HepG2 (cell line): ENCODE data around the gene SSNA1. TPM values are rescaled to one million over a fixed set of nuclear protein-coding genes. Genes with fewer than 3 reads are reported as not detected.

Experiments used
- CREM ChIP-seq, 2 experiments: sonication (generic) in 1 of 2; formaldehyde crosslinking in 1 of 2; IDR thresholded peaks; 2 replicates each; pipeline versions ENCODE4 v1.4.0 to v1.6.1; 2016 to 2020; ENCODE audit warnings: antibody characterized with exemption in 1 of 2, mild to moderate bottlenecking in 1 of 2, missing genetic modification reagents in 1 of 2
- FOXC1 ChIP-seq: sonication (generic); formaldehyde crosslinking; IDR thresholded peaks from 2 replicates; pipeline ENCODE4 v1.8.0; 2022; ENCODE audit warnings: mild to moderate bottlenecking, missing genetic modification reagents, borderline replicate concordance
- IRX3 ChIP-seq: sonication (generic); formaldehyde crosslinking; IDR thresholded peaks from 2 replicates; pipeline ENCODE4 v1.8.1; 2023; ENCODE audit warnings: mild to moderate bottlenecking, low read depth, missing genetic modification reagents, borderline replicate concordance
- KAT7 ChIP-seq: IDR thresholded peaks from 2 replicates; pipeline ENCODE4 v1.6.1; 2018; ENCODE audit warnings: borderline replicate concordance, missing compliant biosample characterization
- MEIS1 ChIP-seq: sonication (generic); formaldehyde crosslinking; IDR thresholded peaks from 2 replicates; pipeline ENCODE4 v1.9.0; 2021; ENCODE audit warnings: mild to moderate bottlenecking, missing genetic modification reagents, moderate library complexity, borderline replicate concordance
- MTERF4 ChIP-seq: sonication (generic); formaldehyde crosslinking; IDR thresholded peaks from 2 replicates; pipeline ENCODE4 v1.8.0; 2023; ENCODE audit warnings: mild to moderate bottlenecking, missing genetic modification reagents
- MXD4 ChIP-seq: IDR thresholded peaks from 2 replicates; pipeline ENCODE4 v1.6.1; 2016; ENCODE audit warnings: mild to moderate bottlenecking, missing biosample characterization, missing genetic modification reagents
- PHF21A ChIP-seq: sonication (generic); formaldehyde crosslinking; IDR thresholded peaks from 2 replicates; pipeline ENCODE4 v1.5.0; 2020; ENCODE audit warnings: mild to moderate bottlenecking, missing genetic modification reagents
- POLR2AphosphoS5 ChIP-seq: IDR thresholded peaks from 2 replicates; pipeline ENCODE4 v1.6.1; 2012; ENCODE audit warnings: low read depth, low read length
- SIN3A ChIP-seq: IDR thresholded peaks from 2 replicates; pipeline ENCODE4 v1.6.1; 2011; ENCODE audit warnings: low read depth, mild to moderate bottlenecking, control low read depth, low read length, borderline replicate concordance
- SNAI1 ChIP-seq: sonication (generic); formaldehyde crosslinking; IDR thresholded peaks from 2 replicates; pipeline ENCODE4 v1.5.0; 2020; ENCODE audit warnings: mild to moderate bottlenecking, missing genetic modification reagents, borderline replicate concordance
- TBL1XR1 ChIP-seq: fragments of 150-350 bp; IDR thresholded peaks from 2 replicates; pipeline ENCODE4 v1.6.1; 2014; ENCODE audit warnings: borderline replicate concordance, low read length; ENCODE audit not compliant: partially characterized antibody
- YY1 ChIP-seq: IDR thresholded peaks from 2 replicates; pipeline ENCODE4 v1.6.1; 2011; ENCODE audit warnings: low read length, low read depth, moderate library complexity, mild to moderate bottlenecking; ENCODE audit not compliant: insufficient read depth, insufficient replicate concordance
- ZBTB20 ChIP-seq: sonication (generic); formaldehyde crosslinking; IDR thresholded peaks from 2 replicates; pipeline ENCODE4 v1.8.1; 2023; ENCODE audit warnings: missing genetic modification reagents, low read depth, mild to moderate bottlenecking, borderline replicate concordance
- ZNF446 ChIP-seq: sonication (generic); formaldehyde crosslinking; IDR thresholded peaks from 2 replicates; pipeline ENCODE4 v1.5.0; 2020; ENCODE audit warnings: mild to moderate bottlenecking, missing genetic modification reagents
- ZNF549 ChIP-seq: sonication (generic); formaldehyde crosslinking; IDR thresholded peaks from 2 replicates; pipeline ENCODE4 v1.5.0; 2020; ENCODE audit warnings: missing genetic modification reagents
- ZNF800 ChIP-seq: sonication (generic); formaldehyde crosslinking; IDR thresholded peaks from 2 replicates; pipeline ENCODE4 v1.4.0; 2020; ENCODE audit warnings: missing genetic modification reagents
- ZSCAN31 ChIP-seq: sonication (generic); formaldehyde crosslinking; IDR thresholded peaks from 2 replicates; pipeline ENCODE4 v1.5.0; 2020; ENCODE audit warnings: low read depth, mild to moderate bottlenecking, missing genetic modification reagents
- polyA plus RNA-seq, 8 experiments: library from polyadenylated mRNA; depleted of rRNA in 3 of 8; stranded (reverse) in 7 of 8; unstranded in 1 of 8; fragments of >200 nt; fragmentation: Illumina TruSeq in 4 of 8; extraction: Trizol in 4 of 8; gene quantifications; 2 replicates each; pipeline versions ENCODE4 v1.2.1 to v1.2.3, GENCODE V29; 2011 to 2016; ENCODE audit warnings: low read depth in 4 of 8, missing spikeins in 1 of 8, mixed read lengths in 1 of 8; ENCODE audit not compliant: insufficient read depth in 1 of 8
- total RNA-seq, 5 experiments: library from RNA; depleted of rRNA; stranded (reverse); fragments of >200 nt; fragmentation: Illumina TruSeq; extraction: Trizol; gene quantifications; 2 replicates each; pipeline ENCODE4 v1.2.3, GENCODE V29; 2016; ENCODE audit warnings: low read depth in 1 of 5
- TF ChIP-seq, protein P1 (sequence below): IDR thresholded peaks from 2 replicates; pipeline ENCODE4 v1.6.1; 2018; ENCODE audit warnings: missing genetic modification reagents
- TF ChIP-seq, protein P2 (sequence below): sonication (generic); formaldehyde crosslinking; IDR thresholded peaks from 2 replicates; pipeline ENCODE4 v1.4.0; 2020; ENCODE audit warnings: missing genetic modification reagents

Gene SSNA1
- total and polyA plus RNA-seq, 2 of the 13 experiments (the other 11 are each of a cell fraction or from before 2014, with no cell fraction given) = 35.9 to 49.4 TPM

- TF ChIP-seq, protein P1, sequence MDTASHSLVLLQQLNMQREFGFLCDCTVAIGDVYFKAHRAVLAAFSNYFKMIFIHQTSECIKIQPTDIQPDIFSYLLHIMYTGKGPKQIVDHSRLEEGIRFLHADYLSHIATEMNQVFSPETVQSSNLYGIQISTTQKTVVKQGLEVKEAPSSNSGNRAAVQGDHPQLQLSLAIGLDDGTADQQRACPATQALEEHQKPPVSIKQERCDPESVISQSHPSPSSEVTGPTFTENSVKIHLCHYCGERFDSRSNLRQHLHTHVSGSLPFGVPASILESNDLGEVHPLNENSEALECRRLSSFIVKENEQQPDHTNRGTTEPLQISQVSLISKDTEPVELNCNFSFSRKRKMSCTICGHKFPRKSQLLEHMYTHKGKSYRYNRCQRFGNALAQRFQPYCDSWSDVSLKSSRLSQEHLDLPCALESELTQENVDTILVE (CRISPR knock-in tag) = no peak
- peak; percentile 69 for TF ChIP-seq YY1
- TF ChIP-seq ZNF800 (CRISPR knock-in tag) = peak; percentile 72
- no peak for TF ChIP-seq IRX3 (CRISPR knock-in tag)
- TF ChIP-seq PHF21A (CRISPR knock-in tag) = 0 out of 2 replicates have a peak, but pooled peaks have one; percentile 19
- peak; percentile 1; the same call in 1 of the 2 replicates for TF ChIP-seq ZSCAN31 (CRISPR knock-in tag)
- no peak for TF ChIP-seq KAT7
- no peak for TF ChIP-seq MXD4 (CRISPR knock-in tag)
- 0 out of 2 replicates have a peak, but pooled peaks have one; percentile 52 for TF ChIP-seq MTERF4 (CRISPR knock-in tag)
- peak; percentile 24; the same call in 1 of the 2 replicates for TF ChIP-seq ZBTB20
- peak; percentile 20; the same call in 1 of the 2 replicates for TF ChIP-seq CREM (IDR thresholded peaks at IDR 0.05)
- TF ChIP-seq CREM (CRISPR knock-in tag; IDR thresholded peaks at IDR 0.05) = no peak
- TF ChIP-seq ZNF549 (CRISPR knock-in tag) = no peak
- no peak; the same call in 1 of the 2 replicates for TF ChIP-seq SIN3A
- 0 out of 2 replicates have a peak, but pooled peaks have one; percentile 30 for TF ChIP-seq MEIS1 (CRISPR knock-in tag)
- 0 out of 2 replicates have a peak, but pooled peaks have one; percentile 21 for TF ChIP-seq ZNF446 (CRISPR knock-in tag)
- no peak for TF ChIP-seq TBL1XR1
- TF ChIP-seq, protein P2, sequence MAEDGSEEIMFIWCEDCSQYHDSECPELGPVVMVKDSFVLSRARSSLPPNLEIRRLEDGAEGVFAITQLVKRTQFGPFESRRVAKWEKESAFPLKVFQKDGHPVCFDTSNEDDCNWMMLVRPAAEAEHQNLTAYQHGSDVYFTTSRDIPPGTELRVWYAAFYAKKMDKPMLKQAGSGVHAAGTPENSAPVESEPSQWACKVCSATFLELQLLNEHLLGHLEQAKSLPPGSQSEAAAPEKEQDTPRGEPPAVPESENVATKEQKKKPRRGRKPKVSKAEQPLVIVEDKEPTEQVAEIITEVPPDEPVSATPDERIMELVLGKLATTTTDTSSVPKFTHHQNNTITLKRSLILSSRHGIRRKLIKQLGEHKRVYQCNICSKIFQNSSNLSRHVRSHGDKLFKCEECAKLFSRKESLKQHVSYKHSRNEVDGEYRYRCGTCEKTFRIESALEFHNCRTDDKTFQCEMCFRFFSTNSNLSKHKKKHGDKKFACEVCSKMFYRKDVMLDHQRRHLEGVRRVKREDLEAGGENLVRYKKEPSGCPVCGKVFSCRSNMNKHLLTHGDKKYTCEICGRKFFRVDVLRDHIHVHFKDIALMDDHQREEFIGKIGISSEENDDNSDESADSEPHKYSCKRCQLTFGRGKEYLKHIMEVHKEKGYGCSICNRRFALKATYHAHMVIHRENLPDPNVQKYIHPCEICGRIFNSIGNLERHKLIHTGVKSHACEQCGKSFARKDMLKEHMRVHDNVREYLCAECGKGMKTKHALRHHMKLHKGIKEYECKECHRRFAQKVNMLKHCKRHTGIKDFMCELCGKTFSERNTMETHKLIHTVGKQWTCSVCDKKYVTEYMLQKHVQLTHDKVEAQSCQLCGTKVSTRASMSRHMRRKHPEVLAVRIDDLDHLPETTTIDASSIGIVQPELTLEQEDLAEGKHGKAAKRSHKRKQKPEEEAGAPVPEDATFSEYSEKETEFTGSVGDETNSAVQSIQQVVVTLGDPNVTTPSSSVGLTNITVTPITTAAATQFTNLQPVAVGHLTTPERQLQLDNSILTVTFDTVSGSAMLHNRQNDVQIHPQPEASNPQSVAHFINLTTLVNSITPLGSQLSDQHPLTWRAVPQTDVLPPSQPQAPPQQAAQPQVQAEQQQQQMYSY = peak; percentile 89
- TF ChIP-seq FOXC1 (CRISPR knock-in tag) = 0 out of 2 replicates have a peak, but pooled peaks have one; percentile 57
- peak; percentile 86 for TF ChIP-seq POLR2AphosphoS5
- TF ChIP-seq SNAI1 = 0 out of 2 replicates have a peak, but pooled peaks have one; percentile 64
Observed at GRCh38 chr9:137217276-137218211, 29.1 kb downstream of the SSNA1 start (continued).
